ENCODE data around the gene USP19. TPM values are rescaled to one million over a fixed set of nuclear protein-coding genes. Genes with fewer than 3 reads are reported as not detected.

USP19 gene
- total and polyA plus RNA-seq, 7 donors = 22.2 to 98.4 (median 48.2) TPM

DNA sequence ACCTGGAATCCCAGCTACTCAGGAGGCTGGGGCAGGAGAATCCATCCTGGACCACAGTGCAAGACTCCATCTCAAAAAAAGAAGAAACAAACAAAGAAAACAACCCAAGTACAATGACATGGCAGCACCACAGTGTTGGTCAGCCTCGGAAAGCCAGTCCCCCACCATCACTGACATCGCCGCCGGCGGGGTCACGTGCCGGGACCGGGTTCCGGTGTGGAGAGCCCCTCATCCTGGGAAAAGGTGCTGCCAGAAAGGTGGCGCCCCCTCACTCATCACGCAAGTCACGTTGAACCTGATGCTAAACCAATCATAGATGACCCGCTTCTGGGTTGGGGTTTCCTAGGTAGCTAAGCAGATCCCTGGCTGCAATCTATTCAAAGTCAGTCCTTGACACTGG is 44.5 kb downstream of the USP19 start:
- WGBS, 2 donors = 93 to 95% methylated on average over 13 of the region's 13 CpGs
- H3K9me3 ChIP-seq = no peaks in the 10 kb centered on the region
- no peak for DNase-seq
- no peaks in the 10 kb centered on the region for H3K27me3 ChIP-seq
- no peak for TF ChIP-seq POLR2AphosphoS5 (IDR thresholded peaks at IDR 0.05)
- TF ChIP-seq EP300 (IDR thresholded peaks at IDR 0.05) = no peak
- H3K4me3 ChIP-seq = no peak overlapping the region
- H3K36me3 ChIP-seq = peaks cover 32 to 76% (median 54%) of the 10 kb centered on the region in 4 donors
- no peak overlapping the region for H3K27ac ChIP-seq
- H3K4me1 ChIP-seq = no peaks in the 10 kb centered on the region
- intact Hi-C loops (cut with DNase I) = no loop called here

Small RNA genes within 50 kb of the gene (small RNA-seq; reads per million reads assigned to genes)
- 0 reads per million in 3 donors for gene RN7SL182P

Other genes with a start within 250 kb of the USP19 start
- 10 to 100 TPM; 18.2 to 29.1 (median 20.8) TPM for gene SLC25A20, start 221.9 kb downstream of the USP19 start, total RNA-seq
- gene SLC25A20, start 221.9 kb downstream of the USP19 start, polyA plus RNA-seq = 10 to 100 TPM; 30.6 to 65.2 (median 39.7) TPM
- gene ARIH2, start 202.0 kb downstream of the USP19 start, total RNA-seq = 100 to 1,000 TPM in 3 of 4 donors, 10 to 100 TPM in 1; 94.9 to 165 (median 116) TPM
- 10 to 100 TPM; 33.0 to 53.7 (median 45.1) TPM for gene ARIH2, start 202.0 kb downstream of the USP19 start, polyA plus RNA-seq
- 10 to 100 TPM; 30.9 to 41.3 (median 33.4) TPM for gene P4HTM, start 130.6 kb downstream of the USP19 start, total RNA-seq
- gene P4HTM, start 130.6 kb downstream of the USP19 start, polyA plus RNA-seq = 10 to 100 TPM in 1 of 3 donors, 1 to 10 TPM in 2; 5.4 to 28.9 (median 5.5) TPM
- gene WDR6, start 113.4 kb downstream of the USP19 start, total RNA-seq = 100 to 1,000 TPM in 1 of 4 donors, 10 to 100 TPM in 3; 71.3 to 122 (median 93.5) TPM
- 100 to 1,000 TPM in 1 of 3 donors, 10 to 100 TPM in 2; 21.0 to 124 (median 27.6) TPM for gene WDR6, start 113.4 kb downstream of the USP19 start, polyA plus RNA-seq
- gene DALRD3, start 102.2 kb downstream of the USP19 start, total RNA-seq = 10 to 100 TPM; 11.8 to 35.5 (median 19.5) TPM
- gene DALRD3, start 102.2 kb downstream of the USP19 start, polyA plus RNA-seq = 10 to 100 TPM; 14.3 to 26.3 (median 19.8) TPM
- gene NDUFAF3, start 98.7 kb downstream of the USP19 start, total RNA-seq = 100 to 1,000 TPM in 2 of 4 donors, 10 to 100 TPM in 2; 75.9 to 116 (median 94.9) TPM
- 10 to 100 TPM; 62.8 to 85.9 (median 74.4) TPM for gene NDUFAF3, start 98.7 kb downstream of the USP19 start, polyA plus RNA-seq
- 100 to 1,000 TPM in 2 of 4 donors, 10 to 100 TPM in 2; 91.1 to 126 (median 109) TPM for gene IMPDH2, start 91.4 kb downstream of the USP19 start, total RNA-seq
- gene IMPDH2, start 91.4 kb downstream of the USP19 start, polyA plus RNA-seq = 100 to 1,000 TPM in 1 of 3 donors, 10 to 100 TPM in 2; 55.0 to 187 (median 93.1) TPM
- 100 to 1,000 TPM in 2 of 4 donors, 10 to 100 TPM in 2; 68.4 to 255 (median 135) TPM for gene QRICH1, start 26.8 kb downstream of the USP19 start, total RNA-seq
- gene QRICH1, start 26.8 kb downstream of the USP19 start, polyA plus RNA-seq = 10 to 100 TPM; 16.8 to 43.1 (median 18.0) TPM
- gene QARS1, start 16.1 kb downstream of the USP19 start, total RNA-seq = 100 to 1,000 TPM; 158 to 262 (median 202) TPM
- gene QARS1, start 16.1 kb downstream of the USP19 start, polyA plus RNA-seq = 100 to 1,000 TPM; 243 to 363 (median 245) TPM
- gene LAMB2, start 12.2 kb upstream of the USP19 start, total RNA-seq = 100 to 1,000 TPM; 252 to 612 (median 330) TPM
- 10 to 100 TPM; 10.2 to 85.0 (median 26.6) TPM for gene LAMB2, start 12.2 kb upstream of the USP19 start, polyA plus RNA-seq
- gene CCDC71, start 45.5 kb upstream of the USP19 start, total RNA-seq = 10 to 100 TPM; 12.5 to 27.3 (median 16.4) TPM
- 10 to 100 TPM; 13.4 to 23.0 (median 15.6) TPM for gene CCDC71, start 45.5 kb upstream of the USP19 start, polyA plus RNA-seq
- gene KLHDC8B, start 50.8 kb upstream of the USP19 start, total RNA-seq = 100 to 1,000 TPM in 2 of 4 donors, 10 to 100 TPM in 2; 95.3 to 134 (median 98.0) TPM
- gene KLHDC8B, start 50.8 kb upstream of the USP19 start, polyA plus RNA-seq = 10 to 100 TPM; 11.3 to 27.6 (median 16.1) TPM
- 10 to 100 TPM in 1 of 4 donors, 1 to 10 TPM in 3; 2.5 to 19.4 (median 4.5) TPM for gene C3orf62, start 156.4 kb upstream of the USP19 start, total RNA-seq
- 1 to 10 TPM; 1.2 to 7.5 (median 1.8) TPM for gene C3orf62, start 156.4 kb upstream of the USP19 start, polyA plus RNA-seq
- gene USP4, start 219.2 kb upstream of the USP19 start, total RNA-seq = 10 to 100 TPM; 16.3 to 28.2 (median 20.5) TPM
- 10 to 100 TPM; 19.0 to 31.9 (median 22.2) TPM for gene USP4, start 219.2 kb upstream of the USP19 start, polyA plus RNA-seq
- gene GPX1, start 237.5 kb upstream of the USP19 start, total RNA-seq = 100 to 1,000 TPM; 164 to 331 (median 268) TPM
- 100 to 1,000 TPM; 359 to 380 (median 367) TPM for gene GPX1, start 237.5 kb upstream of the USP19 start, polyA plus RNA-seq

Data from sigmoid colon (tissue), 7 donors.